ENCODE data around the gene DPH7. TPM values are rescaled to one million over a fixed set of nuclear protein-coding genes. Genes with fewer than 3 reads are reported as not detected.

The DPH7 gene
- total and polyA plus RNA-seq, 7 donors = 6.5 to 43.6 (median 28.9) TPM

DNA sequence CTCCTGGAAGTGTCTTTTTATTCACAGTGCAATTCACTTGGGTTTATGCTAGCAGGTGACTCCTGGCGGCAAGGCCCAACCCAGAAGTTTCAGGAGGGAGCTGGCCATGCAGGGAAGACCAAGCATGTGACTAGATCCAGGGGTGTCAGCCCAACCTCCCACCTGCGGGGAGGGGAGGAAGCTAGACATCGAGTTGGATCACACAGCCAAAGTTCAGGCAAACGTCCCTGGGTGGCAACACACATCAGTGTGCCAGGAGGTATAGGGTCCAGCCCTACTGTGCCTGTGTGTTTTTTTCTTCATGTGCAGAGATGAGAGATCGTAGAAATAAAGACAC lies 53.8 kb downstream of the DPH7 start:
- Histone ChIP-seq H3K4me1 (no peaks in the 10 kb centered on the region), H3K9me3 (no peaks in the 10 kb centered on the region), H3K27me3 (no peaks in the 10 kb centered on the region), H3K4me3 (no peak overlapping the region), H3K36me3 (peaks cover 0 to 9% (median 0%) of the 10 kb centered on the region in 4 donors), H3K27ac (no peak overlapping the region)
- intact Hi-C loops (cut with DNase I) = loop anchor here (1.0 to 10.0 kb wide), 2 partner anchors 102 to 230 kb away; partner anchors contain the start of genes EXD3 and NOXA1
- TF ChIP-seq, protein P1, sequence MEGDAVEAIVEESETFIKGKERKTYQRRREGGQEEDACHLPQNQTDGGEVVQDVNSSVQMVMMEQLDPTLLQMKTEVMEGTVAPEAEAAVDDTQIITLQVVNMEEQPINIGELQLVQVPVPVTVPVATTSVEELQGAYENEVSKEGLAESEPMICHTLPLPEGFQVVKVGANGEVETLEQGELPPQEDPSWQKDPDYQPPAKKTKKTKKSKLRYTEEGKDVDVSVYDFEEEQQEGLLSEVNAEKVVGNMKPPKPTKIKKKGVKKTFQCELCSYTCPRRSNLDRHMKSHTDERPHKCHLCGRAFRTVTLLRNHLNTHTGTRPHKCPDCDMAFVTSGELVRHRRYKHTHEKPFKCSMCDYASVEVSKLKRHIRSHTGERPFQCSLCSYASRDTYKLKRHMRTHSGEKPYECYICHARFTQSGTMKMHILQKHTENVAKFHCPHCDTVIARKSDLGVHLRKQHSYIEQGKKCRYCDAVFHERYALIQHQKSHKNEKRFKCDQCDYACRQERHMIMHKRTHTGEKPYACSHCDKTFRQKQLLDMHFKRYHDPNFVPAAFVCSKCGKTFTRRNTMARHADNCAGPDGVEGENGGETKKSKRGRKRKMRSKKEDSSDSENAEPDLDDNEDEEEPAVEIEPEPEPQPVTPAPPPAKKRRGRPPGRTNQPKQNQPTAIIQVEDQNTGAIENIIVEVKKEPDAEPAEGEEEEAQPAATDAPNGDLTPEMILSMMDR (IDR thresholded peaks at IDR 0.05) = no peak
- TF ChIP-seq POLR2A (IDR thresholded peaks at IDR 0.05) (no peak), EP300 (IDR thresholded peaks at IDR 0.05) (no peak), POLR2AphosphoS5 (IDR thresholded peaks at IDR 0.05) (no peak)
- no peak for DNase-seq
- 67 to 80% methylated on average over 5 of the region's 5 CpGs for WGBS, 2 donors

DNA sequence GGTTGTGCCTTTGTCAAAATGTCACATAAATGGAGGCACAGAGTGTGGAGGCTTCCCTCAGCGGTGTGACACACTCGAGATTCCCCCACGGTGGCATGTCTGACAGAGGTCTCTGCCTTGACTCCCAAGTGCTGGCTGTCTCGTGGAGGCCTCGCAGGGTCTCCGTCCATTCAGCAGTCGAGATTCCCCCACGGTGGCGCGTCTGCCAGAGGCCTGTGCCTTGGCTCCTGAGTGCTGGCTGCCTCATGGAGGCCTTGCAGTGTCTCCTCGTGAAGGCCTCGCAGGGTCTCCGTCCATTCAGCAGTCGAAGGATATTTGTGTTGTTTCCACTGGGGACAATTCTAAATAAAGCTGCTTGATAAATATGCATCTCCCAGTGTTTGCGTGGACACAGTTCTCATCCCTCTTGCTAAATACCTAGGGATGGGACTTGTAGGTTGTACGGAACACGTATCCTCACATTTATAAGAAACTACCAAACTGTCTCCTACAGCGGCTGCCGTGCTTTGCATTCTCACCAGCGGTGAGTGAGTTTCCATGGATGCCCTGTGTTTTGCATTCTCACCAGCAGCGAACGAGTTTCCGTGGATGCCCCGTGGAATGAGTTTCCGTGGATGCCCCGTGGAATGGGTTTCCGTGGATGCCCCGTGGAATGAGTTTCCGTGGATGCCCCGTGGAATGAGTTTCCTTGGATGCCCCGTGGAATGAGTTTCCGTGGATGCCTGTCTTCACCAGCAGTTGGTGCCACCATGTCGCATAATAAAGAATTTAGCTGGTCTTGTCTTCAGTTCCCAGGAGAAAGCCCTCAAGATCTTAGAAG lies 54.4 kb downstream of the DPH7 start:
- Histone ChIP-seq H3K27me3 (no peaks in the 10 kb centered on the region), H3K9me3 (no peaks in the 10 kb centered on the region), H3K4me1 (no peaks in the 10 kb centered on the region), H3K36me3 (peaks cover 0 to 9% (median 0%) of the 10 kb centered on the region in 4 donors), H3K27ac (no peak overlapping the region), H3K4me3 (no peak overlapping the region)
- no peak for TF ChIP-seq EP300 (IDR thresholded peaks at IDR 0.05)
- no peak for TF ChIP-seq POLR2AphosphoS5 (IDR thresholded peaks at IDR 0.05)
- TF ChIP-seq POLR2A (IDR thresholded peaks at IDR 0.05) = no peak
- TF ChIP-seq, protein P1 (IDR thresholded peaks at IDR 0.05) = no peak
- 96 to 97% methylated on average over 33 of the region's 33 CpGs for WGBS, 2 donors
- intact Hi-C loops (cut with DNase I) = loop anchor here (1.0 to 10.0 kb wide), 2 partner anchors 101 to 230 kb away; partner anchors contain the start of genes EXD3 and NOXA1
- DNase-seq = no peak

DNA sequence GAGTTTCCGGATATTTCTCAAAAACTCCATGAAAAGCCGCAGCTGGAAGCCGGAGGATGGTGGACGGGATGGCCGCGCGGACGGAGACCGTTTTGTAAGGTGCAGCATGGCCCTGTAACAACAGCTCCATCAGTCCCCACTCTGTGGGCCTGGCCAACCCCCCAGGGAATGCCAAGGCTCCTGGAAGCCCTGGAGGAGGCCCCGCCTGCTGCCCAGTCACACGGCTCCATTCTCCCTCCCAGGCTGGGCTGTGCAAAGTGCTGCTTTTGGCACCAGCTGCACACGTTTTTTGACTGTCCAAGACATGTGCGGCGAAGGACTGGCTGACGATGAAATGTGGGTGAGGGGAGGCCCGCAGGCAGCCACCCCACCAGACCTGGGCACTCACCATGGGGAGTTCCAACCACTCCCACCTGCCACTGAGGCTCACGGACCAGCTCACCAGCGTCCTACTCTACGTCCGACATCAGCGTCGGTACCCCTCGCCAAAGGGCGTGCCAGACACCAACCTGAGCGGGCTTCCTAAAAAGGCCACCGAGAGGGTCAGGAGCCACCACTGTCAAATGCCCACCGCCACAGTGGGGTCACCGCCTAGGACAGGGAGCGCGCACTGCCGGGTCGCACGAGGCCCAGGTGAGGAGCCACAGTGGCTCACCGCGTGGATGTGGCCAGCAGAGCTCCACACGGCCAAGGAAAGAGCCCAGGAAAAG lies 55.8 kb downstream of the DPH7 start:
- 94 to 95% methylated on average over 36 of the region's 36 CpGs for WGBS, 2 donors
- intact Hi-C loops (cut with DNase I) = loop anchor here (10.0 kb wide), 1 partner anchor 228 kb away; no protein-coding TSS in a partner anchor
- no peak overlapping the region for H3K4me3 ChIP-seq
- H3K4me1 ChIP-seq = no peaks in the 10 kb centered on the region
- no peak for TF ChIP-seq EP300 (IDR thresholded peaks at IDR 0.05)
- TF ChIP-seq, protein P1 (IDR thresholded peaks at IDR 0.05) = no peak
- no peak for TF ChIP-seq POLR2AphosphoS5 (IDR thresholded peaks at IDR 0.05)
- no peak for TF ChIP-seq POLR2A (IDR thresholded peaks at IDR 0.05)
- H3K27ac ChIP-seq = no peak overlapping the region
- H3K36me3 ChIP-seq = peaks cover 0 to 9% (median 0%) of the 10 kb centered on the region in 4 donors
- DNase-seq = no peak
- H3K9me3 ChIP-seq = no peaks in the 10 kb centered on the region
- no peaks in the 10 kb centered on the region for H3K27me3 ChIP-seq

DNA sequence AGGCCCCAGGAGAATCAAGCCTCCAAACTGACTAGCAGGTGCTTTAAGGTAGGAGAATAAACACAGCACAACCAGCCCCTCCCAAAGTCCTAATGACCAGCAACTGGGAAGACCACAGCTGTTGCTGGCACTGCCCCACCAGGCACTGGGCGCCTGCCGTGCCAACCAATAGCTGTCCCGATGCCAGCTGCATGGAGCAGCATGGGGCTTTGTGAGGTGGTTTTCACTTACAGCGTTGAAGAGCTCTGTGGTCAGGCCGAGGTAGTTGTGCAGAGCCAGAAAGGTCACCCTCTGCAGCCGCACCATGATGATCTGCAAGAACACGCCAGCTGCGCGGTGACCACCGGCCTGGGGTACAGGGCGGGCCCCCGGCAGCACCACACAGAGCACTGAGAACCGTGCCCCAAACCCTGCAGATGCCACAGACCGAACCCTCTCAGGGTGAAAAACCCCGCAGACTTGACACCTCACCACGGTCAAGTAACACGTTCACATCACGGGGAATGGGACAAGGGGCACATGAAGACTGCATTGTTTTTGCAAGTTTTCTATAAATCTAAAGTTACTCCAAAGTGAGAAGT lies 57.2 kb downstream of the DPH7 start:
- 91 to 95% methylated on average over 18 of the region's 18 CpGs for WGBS, 2 donors
- H3K9me3 ChIP-seq = no peaks in the 10 kb centered on the region
- intact Hi-C loops (cut with DNase I) = loop anchor here (10.0 kb wide), 1 partner anchor 227 kb away; no protein-coding TSS in a partner anchor

More for the DNA sequence above, 57.2 kb downstream of the DPH7 start:
- Histone ChIP-seq H3K4me3 (no peak overlapping the region), H3K27ac (no peak overlapping the region), H3K4me1 (no peaks in the 10 kb centered on the region), H3K36me3 (peaks cover 0 to 9% (median 0%) of the 10 kb centered on the region in 4 donors), H3K27me3 (no peaks in the 10 kb centered on the region)
- no peak for TF ChIP-seq EP300 (IDR thresholded peaks at IDR 0.05)
- no peak for TF ChIP-seq POLR2AphosphoS5 (IDR thresholded peaks at IDR 0.05)
- no peak for DNase-seq

All from sigmoid colon (tissue), 7 donors.